SK-N-SH treated with all-trans-retinoic acid at 6 μM for 48 hours (cell line): Measurements from ENCODE around the gene MYT1.

ENCODE experiments used
- ATAC-seq: fragments of 200-7000 bp; cut with Tn5 transposase; 3 replicates; pipeline ENCODE4 v1.9.1; 2020; ENCODE audit warnings: mild to moderate bottlenecking, moderate library complexity
- ARNTL ChIP-seq: fragments of 450-650 bp; formaldehyde crosslinking; IDR thresholded peaks from 2 replicates; pipeline ENCODE4 v1.5.0; 2020; ENCODE audit warnings: low read depth, mild to moderate bottlenecking, moderate library complexity, borderline replicate concordance
- BACH2 ChIP-seq: fragments of 250-450 bp; sonication (Bioruptor Pico); IDR thresholded peaks from 2 replicates; pipeline ENCODE4 v1.9.0; 2021; ENCODE audit warnings: mild to moderate bottlenecking, borderline replicate concordance
- ESRRG ChIP-seq: fragments of 250-450 bp; sonication (Bioruptor Pico); IDR thresholded peaks from 2 replicates; pipeline ENCODE4 v1.6.1; 2021; ENCODE audit warnings: mild to moderate bottlenecking
- GLIS3 ChIP-seq: fragments of 250-450 bp; sonication (Bioruptor Pico); IDR thresholded peaks from 2 replicates; pipeline ENCODE4 v1.5.0; 2020; ENCODE audit warnings: mild to moderate bottlenecking, moderate library complexity
- ISL1 ChIP-seq: fragments of 250-450 bp; sonication (Bioruptor Pico); IDR thresholded peaks from 2 replicates; pipeline ENCODE4 v2.1.2; 2022; ENCODE audit warnings: mild to moderate bottlenecking, moderate library complexity
- PPARA ChIP-seq: fragments of 250-450 bp; sonication (Bioruptor Pico); IDR thresholded peaks from 2 replicates; pipeline ENCODE4 v1.5.0; 2020; ENCODE audit warnings: mild to moderate bottlenecking, borderline replicate concordance
- RARB ChIP-seq: fragments of 250-450 bp; sonication (Bioruptor Pico); IDR thresholded peaks from 2 replicates; pipeline ENCODE4 v1.8.0; 2021; ENCODE audit warnings: mild to moderate bottlenecking, moderate library complexity
- SNAI2 ChIP-seq: fragments of 250-450 bp; sonication (Bioruptor Pico); IDR thresholded peaks from 2 replicates; pipeline ENCODE4 v1.5.0; 2020; ENCODE audit warnings: mild to moderate bottlenecking, moderate library complexity
- TCF4 ChIP-seq: fragments of 250-450 bp; sonication (Bioruptor Pico); IDR thresholded peaks from 2 replicates; pipeline ENCODE4 v1.8.0; 2021; ENCODE audit warnings: mild to moderate bottlenecking, moderate library complexity, borderline replicate concordance
- TOX ChIP-seq: fragments of 250-450 bp; sonication (Bioruptor Pico); IDR thresholded peaks from 2 replicates; pipeline ENCODE4 v1.8.0; 2021; ENCODE audit warnings: mild to moderate bottlenecking, moderate library complexity, borderline replicate concordance
- ZC3H10 ChIP-seq: fragments of 250-450 bp; sonication (Bioruptor Pico); IDR thresholded peaks from 2 replicates; pipeline ENCODE4 v1.5.1; 2021; ENCODE audit warnings: mild to moderate bottlenecking, moderate library complexity
- ZFP3 ChIP-seq: fragments of 250-450 bp; sonication (Bioruptor Pico); IDR thresholded peaks from 2 replicates; pipeline ENCODE4 v1.5.0; 2020; ENCODE audit warnings: mild to moderate bottlenecking, moderate library complexity
- ZFP30 ChIP-seq: fragments of 450-650 bp; formaldehyde crosslinking; IDR thresholded peaks from 2 replicates; pipeline ENCODE4 v1.5.0; 2022; ENCODE audit warnings: mild to moderate bottlenecking, moderate library complexity
- ZNF565 ChIP-seq: fragments of 450-650 bp; formaldehyde crosslinking; conservative IDR thresholded peaks from 2 replicates; pipeline ENCODE4 v1.5.0; 2020; ENCODE audit warnings: low read depth, mild to moderate bottlenecking, moderate library complexity
- ZNF70 ChIP-seq: fragments of 450-650 bp; formaldehyde crosslinking; IDR thresholded peaks from 2 replicates; pipeline ENCODE4 v1.5.0; 2020; ENCODE audit warnings: mild to moderate bottlenecking, moderate library complexity
- ZNF8 ChIP-seq: fragments of 450-650 bp; formaldehyde crosslinking; IDR thresholded peaks from 2 replicates; pipeline ENCODE4 v1.5.0; 2020; ENCODE audit warnings: mild to moderate bottlenecking, moderate library complexity
- TF ChIP-seq, protein P1 (sequence below): fragments of 250-450 bp; sonication (Bioruptor Pico); IDR thresholded peaks from 2 replicates; pipeline ENCODE4 v1.5.0; 2020; ENCODE audit warnings: mild to moderate bottlenecking, moderate library complexity
- TF ChIP-seq, protein P2 (sequence below): fragments of 250-450 bp; sonication (Bioruptor Pico); IDR thresholded peaks from 2 replicates; pipeline ENCODE4 v1.5.1; 2020; ENCODE audit warnings: low read depth, mild to moderate bottlenecking, moderate library complexity
- TF ChIP-seq, protein P3 (sequence below): fragments of 250-450 bp; sonication (Bioruptor Pico); IDR thresholded peaks from 2 replicates; pipeline ENCODE4 v1.8.0; 2020; ENCODE audit warnings: mild to moderate bottlenecking, moderate library complexity, borderline replicate concordance
- TF ChIP-seq, protein P4 (sequence below): fragments of 250-450 bp; sonication (Bioruptor Pico); IDR thresholded peaks from 2 replicates; pipeline ENCODE4 v1.5.1; 2021; ENCODE audit warnings: mild to moderate bottlenecking, moderate library complexity
- TF ChIP-seq, protein P5 (sequence below): fragments of 250-450 bp; sonication (Bioruptor Pico); IDR thresholded peaks from 2 replicates; pipeline ENCODE4 v1.8.0; 2021; ENCODE audit warnings: low read depth, mild to moderate bottlenecking, moderate library complexity, borderline replicate concordance

Gene MYT1

DNA sequence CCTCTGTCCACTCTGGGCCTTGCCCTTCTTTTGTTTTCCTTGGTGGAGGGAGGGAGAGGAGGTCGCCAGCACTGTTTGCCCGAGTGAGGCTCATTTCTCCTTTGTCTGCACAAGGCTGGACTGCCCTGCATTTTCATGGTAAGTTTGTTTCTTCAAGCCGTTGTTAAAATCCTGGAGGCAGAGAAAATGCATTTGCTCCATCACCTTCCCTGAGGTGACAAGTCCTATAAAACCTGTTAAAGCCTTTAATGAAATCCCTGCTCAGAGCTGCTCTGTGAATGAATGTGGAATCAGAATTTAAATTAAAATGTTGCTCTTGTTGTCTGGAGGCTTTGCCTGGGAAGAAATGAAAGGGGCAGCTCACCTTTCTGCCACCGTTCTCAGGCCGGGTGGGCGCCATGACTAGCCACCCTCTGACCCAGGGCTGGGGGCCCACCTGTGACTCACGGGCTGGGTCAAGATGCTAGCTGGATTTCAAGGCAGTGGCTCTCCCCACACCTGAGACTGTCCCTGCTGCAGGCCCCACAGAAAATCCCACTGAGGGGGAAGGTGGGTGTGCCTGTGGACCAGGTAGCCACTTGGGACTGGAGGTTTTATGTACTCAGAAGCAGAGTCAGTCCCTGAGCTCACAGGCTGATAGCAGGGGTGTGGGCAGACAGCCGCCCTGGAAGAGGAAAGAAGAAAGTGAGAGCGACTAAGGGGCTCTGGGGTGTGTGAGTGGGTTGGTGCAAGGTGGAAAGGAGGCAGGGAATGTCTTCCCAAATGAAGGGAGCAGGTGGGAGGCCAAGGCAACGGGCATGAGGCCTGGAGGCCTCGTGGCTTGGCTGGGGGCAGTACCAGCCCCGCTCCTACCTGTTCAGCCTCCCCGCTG is 24.0 kb upstream of the MYT1 start (continued):
- TF ChIP-seq, protein P1, sequence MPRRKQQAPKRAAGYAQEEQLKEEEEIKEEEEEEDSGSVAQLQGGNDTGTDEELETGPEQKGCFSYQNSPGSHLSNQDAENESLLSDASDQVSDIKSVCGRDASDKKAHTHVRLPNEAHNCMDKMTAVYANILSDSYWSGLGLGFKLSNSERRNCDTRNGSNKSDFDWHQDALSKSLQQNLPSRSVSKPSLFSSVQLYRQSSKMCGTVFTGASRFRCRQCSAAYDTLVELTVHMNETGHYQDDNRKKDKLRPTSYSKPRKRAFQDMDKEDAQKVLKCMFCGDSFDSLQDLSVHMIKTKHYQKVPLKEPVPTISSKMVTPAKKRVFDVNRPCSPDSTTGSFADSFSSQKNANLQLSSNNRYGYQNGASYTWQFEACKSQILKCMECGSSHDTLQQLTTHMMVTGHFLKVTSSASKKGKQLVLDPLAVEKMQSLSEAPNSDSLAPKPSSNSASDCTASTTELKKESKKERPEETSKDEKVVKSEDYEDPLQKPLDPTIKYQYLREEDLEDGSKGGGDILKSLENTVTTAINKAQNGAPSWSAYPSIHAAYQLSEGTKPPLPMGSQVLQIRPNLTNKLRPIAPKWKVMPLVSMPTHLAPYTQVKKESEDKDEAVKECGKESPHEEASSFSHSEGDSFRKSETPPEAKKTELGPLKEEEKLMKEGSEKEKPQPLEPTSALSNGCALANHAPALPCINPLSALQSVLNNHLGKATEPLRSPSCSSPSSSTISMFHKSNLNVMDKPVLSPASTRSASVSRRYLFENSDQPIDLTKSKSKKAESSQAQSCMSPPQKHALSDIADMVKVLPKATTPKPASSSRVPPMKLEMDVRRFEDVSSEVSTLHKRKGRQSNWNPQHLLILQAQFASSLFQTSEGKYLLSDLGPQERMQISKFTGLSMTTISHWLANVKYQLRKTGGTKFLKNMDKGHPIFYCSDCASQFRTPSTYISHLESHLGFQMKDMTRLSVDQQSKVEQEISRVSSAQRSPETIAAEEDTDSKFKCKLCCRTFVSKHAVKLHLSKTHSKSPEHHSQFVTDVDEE (CRISPR knock-in tag), result no peak
- TF ChIP-seq SNAI2 (CRISPR knock-in tag) (no peak), ZNF70 (no peak), PPARA (no peak), TCF4 (CRISPR knock-in tag) (no peak), ESRRG (CRISPR knock-in tag) (no peak), GLIS3 (no peak), ZFP30 (CRISPR knock-in tag) (no peak)

DNA sequence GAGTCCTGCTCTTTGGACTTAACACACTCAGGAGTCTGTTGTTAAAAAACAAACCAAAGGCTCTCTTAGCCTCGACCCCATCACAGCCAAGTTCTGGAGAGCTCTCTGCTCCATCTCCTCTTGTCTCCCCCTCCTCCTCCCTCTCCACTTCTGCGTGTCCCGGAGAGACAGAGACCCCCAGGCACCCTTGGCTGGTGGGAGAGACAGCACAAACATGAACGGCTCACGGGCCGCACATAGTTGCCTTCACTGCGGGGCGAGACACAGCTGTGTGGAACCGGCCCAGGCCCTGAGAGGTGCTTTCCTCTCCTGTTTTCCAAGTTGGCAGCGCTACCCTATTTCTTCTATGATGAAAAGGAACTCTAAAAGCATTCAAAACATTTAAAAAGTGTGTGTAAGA is 23.3 kb upstream of the MYT1 start:
- TF ChIP-seq ESRRG (CRISPR knock-in tag), result no peak
- TF ChIP-seq BACH2 (CRISPR knock-in tag), result no peak
- no peak for TF ChIP-seq ZNF565 (CRISPR knock-in tag)
- TF ChIP-seq ZFP30 (CRISPR knock-in tag), result no peak
- TF ChIP-seq, protein P2, sequence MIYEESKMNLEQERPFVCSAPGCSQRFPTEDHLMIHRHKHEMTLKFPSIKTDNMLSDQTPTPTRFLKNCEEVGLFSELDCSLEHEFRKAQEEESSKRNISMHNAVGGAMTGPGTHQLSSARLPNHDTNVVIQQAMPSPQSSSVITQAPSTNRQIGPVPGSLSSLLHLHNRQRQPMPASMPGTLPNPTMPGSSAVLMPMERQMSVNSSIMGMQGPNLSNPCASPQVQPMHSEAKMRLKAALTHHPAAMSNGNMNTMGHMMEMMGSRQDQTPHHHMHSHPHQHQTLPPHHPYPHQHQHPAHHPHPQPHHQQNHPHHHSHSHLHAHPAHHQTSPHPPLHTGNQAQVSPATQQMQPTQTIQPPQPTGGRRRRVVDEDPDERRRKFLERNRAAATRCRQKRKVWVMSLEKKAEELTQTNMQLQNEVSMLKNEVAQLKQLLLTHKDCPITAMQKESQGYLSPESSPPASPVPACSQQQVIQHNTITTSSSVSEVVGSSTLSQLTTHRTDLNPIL (CRISPR knock-in tag), result no peak
- TF ChIP-seq PPARA, result no peak
- TF ChIP-seq, protein P3, sequence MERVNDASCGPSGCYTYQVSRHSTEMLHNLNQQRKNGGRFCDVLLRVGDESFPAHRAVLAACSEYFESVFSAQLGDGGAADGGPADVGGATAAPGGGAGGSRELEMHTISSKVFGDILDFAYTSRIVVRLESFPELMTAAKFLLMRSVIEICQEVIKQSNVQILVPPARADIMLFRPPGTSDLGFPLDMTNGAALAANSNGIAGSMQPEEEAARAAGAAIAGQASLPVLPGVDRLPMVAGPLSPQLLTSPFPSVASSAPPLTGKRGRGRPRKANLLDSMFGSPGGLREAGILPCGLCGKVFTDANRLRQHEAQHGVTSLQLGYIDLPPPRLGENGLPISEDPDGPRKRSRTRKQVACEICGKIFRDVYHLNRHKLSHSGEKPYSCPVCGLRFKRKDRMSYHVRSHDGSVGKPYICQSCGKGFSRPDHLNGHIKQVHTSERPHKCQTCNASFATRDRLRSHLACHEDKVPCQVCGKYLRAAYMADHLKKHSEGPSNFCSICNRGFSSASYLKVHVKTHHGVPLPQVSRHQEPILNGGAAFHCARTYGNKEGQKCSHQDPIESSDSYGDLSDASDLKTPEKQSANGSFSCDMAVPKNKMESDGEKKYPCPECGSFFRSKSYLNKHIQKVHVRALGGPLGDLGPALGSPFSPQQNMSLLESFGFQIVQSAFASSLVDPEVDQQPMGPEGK (CRISPR knock-in tag), result no peak
- TF ChIP-seq, protein P4, sequence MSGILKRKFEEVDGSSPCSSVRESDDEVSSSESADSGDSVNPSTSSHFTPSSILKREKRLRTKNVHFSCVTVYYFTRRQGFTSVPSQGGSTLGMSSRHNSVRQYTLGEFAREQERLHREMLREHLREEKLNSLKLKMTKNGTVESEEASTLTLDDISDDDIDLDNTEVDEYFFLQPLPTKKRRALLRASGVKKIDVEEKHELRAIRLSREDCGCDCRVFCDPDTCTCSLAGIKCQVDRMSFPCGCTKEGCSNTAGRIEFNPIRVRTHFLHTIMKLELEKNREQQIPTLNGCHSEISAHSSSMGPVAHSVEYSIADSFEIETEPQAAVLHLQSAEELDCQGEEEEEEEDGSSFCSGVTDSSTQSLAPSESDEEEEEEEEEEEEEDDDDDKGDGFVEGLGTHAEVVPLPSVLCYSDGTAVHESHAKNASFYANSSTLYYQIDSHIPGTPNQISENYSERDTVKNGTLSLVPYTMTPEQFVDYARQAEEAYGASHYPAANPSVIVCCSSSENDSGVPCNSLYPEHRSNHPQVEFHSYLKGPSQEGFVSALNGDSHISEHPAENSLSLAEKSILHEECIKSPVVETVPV (CRISPR knock-in tag), result no peak
- TF ChIP-seq GLIS3, result no peak
- TF ChIP-seq, protein P5, sequence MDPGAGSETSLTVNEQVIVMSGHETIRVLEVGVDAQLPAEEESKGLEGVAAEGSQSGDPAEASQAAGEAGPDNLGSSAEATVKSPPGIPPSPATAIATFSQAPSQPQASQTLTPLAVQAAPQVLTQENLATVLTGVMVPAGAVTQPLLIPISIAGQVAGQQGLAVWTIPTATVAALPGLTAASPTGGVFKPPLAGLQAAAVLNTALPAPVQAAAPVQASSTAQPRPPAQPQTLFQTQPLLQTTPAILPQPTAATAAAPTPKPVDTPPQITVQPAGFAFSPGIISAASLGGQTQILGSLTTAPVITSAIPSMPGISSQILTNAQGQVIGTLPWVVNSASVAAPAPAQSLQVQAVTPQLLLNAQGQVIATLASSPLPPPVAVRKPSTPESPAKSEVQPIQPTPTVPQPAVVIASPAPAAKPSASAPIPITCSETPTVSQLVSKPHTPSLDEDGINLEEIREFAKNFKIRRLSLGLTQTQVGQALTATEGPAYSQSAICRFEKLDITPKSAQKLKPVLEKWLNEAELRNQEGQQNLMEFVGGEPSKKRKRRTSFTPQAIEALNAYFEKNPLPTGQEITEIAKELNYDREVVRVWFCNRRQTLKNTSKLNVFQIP, result no peak
- no peak for TF ChIP-seq TOX (CRISPR knock-in tag)
- no peak for TF ChIP-seq RARB (CRISPR knock-in tag)
- TF ChIP-seq ZNF8, result no peak
- no peak for TF ChIP-seq ZNF70
- TF ChIP-seq ZFP3 (CRISPR knock-in tag), result no peak
- no peak for ATAC-seq

DNA sequence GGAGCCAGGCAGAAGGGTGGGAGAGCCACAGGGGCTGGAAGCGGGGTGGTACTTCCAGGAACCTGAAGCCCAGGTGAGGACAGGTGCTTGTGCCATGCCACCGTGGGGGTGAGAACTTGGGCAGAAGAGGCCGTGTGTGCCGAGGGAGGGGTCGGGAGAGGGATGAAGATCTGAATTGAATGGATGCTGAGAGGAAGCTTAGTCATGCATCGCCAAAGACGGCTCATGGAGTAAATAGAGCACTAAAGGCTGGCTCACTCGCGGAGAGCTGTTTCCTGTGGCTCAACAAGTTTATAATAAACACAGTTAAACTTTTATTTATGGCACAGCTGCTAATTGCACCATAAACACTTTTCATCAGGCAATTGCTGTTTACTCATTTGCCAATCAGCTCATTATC is 21.7 kb upstream of the MYT1 start:
- ATAC-seq, result no peak
- TF ChIP-seq, protein P1 (CRISPR knock-in tag), result no peak
- TF ChIP-seq BACH2 (CRISPR knock-in tag), result no peak
- TF ChIP-seq, protein P4 (CRISPR knock-in tag), result no peak
- TF ChIP-seq RARB (CRISPR knock-in tag), result no peak
- TF ChIP-seq, protein P2 (CRISPR knock-in tag), result no peak
- no peak for TF ChIP-seq ZFP3 (CRISPR knock-in tag)
- no peak for TF ChIP-seq ISL1 (CRISPR knock-in tag)
- no peak for TF ChIP-seq ZC3H10 (CRISPR knock-in tag)
- no peak for TF ChIP-seq ARNTL (CRISPR knock-in tag)
